Measurements from ENCODE around the gene UBXN6.

The UBXN6 gene

GRCh38 chr19:4413588-4413987, 44.0 kb downstream of the UBXN6 start:
- no peak for DNase-seq (ENCODE audit: low read depth in 4 of 4, low spot score in 1 of 4)

GRCh38 chr19:4409123-4409933, 48.3 kb downstream of the UBXN6 start:
- DNase-seq (ENCODE audit: low read depth in 4 of 4, low spot score in 1 of 4): no peak

GRCh38 chr19:4406626-4407025, 51.0 kb downstream of the UBXN6 start:
- no peak for DNase-seq (ENCODE audit: low read depth in 4 of 4, low spot score in 1 of 4)

- no peak for DNase-seq (ENCODE audit: low read depth in 4 of 4, low spot score in 1 of 4)
These were observed 51.6 kb downstream of the UBXN6 start for GRCh38 chr19:4405977-4406376.

- DNase-seq (ENCODE audit: low read depth in 4 of 4, low spot score in 1 of 4): no peak
These were observed 54.4 kb downstream of the UBXN6 start for GRCh38 chr19:4403005-4403761.

- peak; percentile 97 to 99 (median 98) for DNase-seq (ENCODE audit: low read depth in 4 of 4, low spot score in 1 of 4)
These were observed 55.2 kb downstream of the UBXN6 start, which contains the start of gene CHAF1A for GRCh38 chr19:4402171-4403004. Gene CHAF1A, plus strand, starts transcription at chr19:4402640. Its CDS starts 123 bp downstream, at chr19:4402763.

- DNase-seq (ENCODE audit: low read depth in 4 of 4, low spot score in 1 of 4): no peak
These were observed 55.8 kb downstream of the UBXN6 start for GRCh38 chr19:4401769-4402170.

GRCh38 chr19:4400135-4400936, 57.3 kb downstream of the UBXN6 start, which contains the start of gene SH3GL1:
Gene SH3GL1, minus strand, starts transcription at chr19:4400547. Its CDS starts 179 bp downstream, at chr19:4400368.
- DNase-seq (ENCODE audit: low read depth in 4 of 4, low spot score in 1 of 4): peak; percentile 86 to 97 (median 90)

- no peak for DNase-seq (ENCODE audit: low read depth in 4 of 4, low spot score in 1 of 4)
These were observed 57.8 kb downstream of the UBXN6 start for GRCh38 chr19:4399812-4400134.

- no peak for DNase-seq (ENCODE audit: low read depth in 4 of 4, low spot score in 1 of 4)
These were observed 60.4 kb downstream of the UBXN6 start for GRCh38 chr19:4396949-4397783.

Data from stimulated activated CD4-positive, alpha-beta T cell treated with anti-CD3 and anti-CD28 coated beads, Interleukin-1b, Interleukin-23, amount 100 ng/mL, for 24 hours (primary cell).